OCI-LY1 (cell line): ENCODE data around the gene RASL10A.

Experiments
- EZH2 ChIP-seq: fragments of 200-600 bp; sonication (generic), shearing (Covaris generic); IDR thresholded peaks from 2 replicates; pipeline ENCODE4 v1.8.0; 2017; ENCODE audit warnings: borderline replicate concordance, mixed run types, mild to moderate bottlenecking, antibody characterized with exemption, low read length, moderate library complexity, mixed read lengths
- TF ChIP-seq, protein P1 (sequence below): fragments of 200-600 bp; sonication (generic), shearing (Covaris generic); IDR thresholded peaks from 2 replicates; pipeline ENCODE4 v1.5.1; 2017; ENCODE audit warnings: mild to moderate bottlenecking, antibody characterized with exemption, low read length, moderate library complexity, mixed read lengths

DNA sequence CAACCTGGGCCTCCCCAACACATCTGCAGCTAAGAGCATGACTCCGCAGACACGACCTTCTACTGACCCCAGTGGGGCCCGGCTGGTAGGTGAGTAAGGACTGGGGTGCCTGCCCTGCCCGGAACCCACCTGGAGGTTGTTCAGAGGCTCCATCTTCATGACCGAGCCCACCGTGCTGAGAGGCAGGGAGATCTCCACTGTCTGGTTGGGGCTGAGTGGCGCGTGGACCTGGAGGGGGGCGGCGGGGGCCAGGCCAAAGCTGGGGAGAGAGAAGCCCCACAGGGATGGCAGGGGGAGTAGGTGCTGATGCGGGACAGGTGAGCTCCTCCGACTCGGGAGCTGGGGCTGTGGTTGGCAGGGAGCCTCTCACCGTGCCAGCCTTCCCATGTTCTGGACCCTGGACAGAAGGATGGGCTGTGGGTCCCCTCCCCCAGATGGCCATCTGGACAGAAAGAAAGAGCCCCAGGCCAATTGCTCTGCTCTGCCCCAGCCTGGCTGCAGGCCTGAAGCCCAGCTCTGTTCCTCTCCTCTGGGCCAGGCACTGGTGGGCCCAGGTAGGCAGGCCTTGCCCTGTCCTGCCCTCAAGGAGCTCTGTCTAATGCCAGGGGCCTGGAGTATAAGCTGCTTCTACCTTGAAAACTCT lies 16.3 kb upstream of the RASL10A start:
- TF ChIP-seq, protein P1, sequence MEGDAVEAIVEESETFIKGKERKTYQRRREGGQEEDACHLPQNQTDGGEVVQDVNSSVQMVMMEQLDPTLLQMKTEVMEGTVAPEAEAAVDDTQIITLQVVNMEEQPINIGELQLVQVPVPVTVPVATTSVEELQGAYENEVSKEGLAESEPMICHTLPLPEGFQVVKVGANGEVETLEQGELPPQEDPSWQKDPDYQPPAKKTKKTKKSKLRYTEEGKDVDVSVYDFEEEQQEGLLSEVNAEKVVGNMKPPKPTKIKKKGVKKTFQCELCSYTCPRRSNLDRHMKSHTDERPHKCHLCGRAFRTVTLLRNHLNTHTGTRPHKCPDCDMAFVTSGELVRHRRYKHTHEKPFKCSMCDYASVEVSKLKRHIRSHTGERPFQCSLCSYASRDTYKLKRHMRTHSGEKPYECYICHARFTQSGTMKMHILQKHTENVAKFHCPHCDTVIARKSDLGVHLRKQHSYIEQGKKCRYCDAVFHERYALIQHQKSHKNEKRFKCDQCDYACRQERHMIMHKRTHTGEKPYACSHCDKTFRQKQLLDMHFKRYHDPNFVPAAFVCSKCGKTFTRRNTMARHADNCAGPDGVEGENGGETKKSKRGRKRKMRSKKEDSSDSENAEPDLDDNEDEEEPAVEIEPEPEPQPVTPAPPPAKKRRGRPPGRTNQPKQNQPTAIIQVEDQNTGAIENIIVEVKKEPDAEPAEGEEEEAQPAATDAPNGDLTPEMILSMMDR: no peak
- TF ChIP-seq EZH2: no peak
